ENCODE results near the gene LRRC66. TPM values are rescaled to one million over a fixed set of nuclear protein-coding genes. Genes with fewer than 3 reads are reported as not detected.

Gene LRRC66
- polyA plus RNA-seq, 2 of the 4 experiments (the other 2 are of a cell fraction), result 0.17 to 0.18 TPM

DNA sequence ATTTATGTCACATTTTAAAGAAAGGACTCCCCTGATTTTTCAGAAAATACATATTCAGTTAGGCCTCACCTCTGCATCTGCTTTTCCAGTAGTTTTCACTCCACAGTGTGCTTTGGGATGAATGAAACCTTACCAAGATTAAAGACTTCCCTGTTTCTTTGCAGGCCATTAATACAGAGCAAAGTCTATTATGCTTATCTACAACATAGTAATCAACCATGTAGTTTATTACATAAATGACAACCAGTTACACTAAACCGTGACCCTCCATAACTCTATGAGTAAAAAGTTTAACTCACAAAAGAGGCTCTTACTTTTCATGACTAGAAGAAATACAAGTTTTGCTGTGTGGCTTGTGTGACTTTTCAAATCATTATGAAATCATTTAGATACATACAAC lies 2.3 kb downstream of the LRRC66 start:
- CTCF ChIA-PET, result no interaction called here
- Histone ChIP-seq H3K4me3 (no peak overlapping the region), H3K27ac (no peak overlapping the region), H3K9me3 (no peaks in the 10 kb centered on the region), H3K4me2 (no peak overlapping the region), H3K4me1 (peaks cover 10% of the 10 kb centered on the region; the same call in 1 of the 3 replicates)
- DNase-seq (ENCODE audit: low read depth in 1 of 2, low spot score in 1 of 2) (no peak), ATAC-seq (no peak), FAIRE-seq (no peak)
- WGBS (ENCODE audit: missing lambda C conversion rate), result 96% methylated on average over 1 of the region's 1 CpG
- POLR2A ChIA-PET, result no interaction called here
- TF ChIP-seq EP300 (IDR thresholded peaks at IDR 0.05) (no peak), CHD4 (IDR thresholded peaks at IDR 0.05; ENCODE audit: borderline replicate concordance) (no peak), ZNF302 (CRISPR knock-in tag; IDR thresholded peaks at IDR 0.05) (no peak), KDM5A (IDR thresholded peaks at IDR 0.05) (no peak), ZC3H11A (IDR thresholded peaks at IDR 0.05) (no peak), CBX8 (IDR thresholded peaks at IDR 0.05) (no peak), HEYL (CRISPR knock-in tag; IDR thresholded peaks at IDR 0.05) (no peak), HMGXB4 (CRISPR knock-in tag; IDR thresholded peaks at IDR 0.05; ENCODE audit: borderline replicate concordance) (no peak)
- TF ChIP-seq, protein P1, sequence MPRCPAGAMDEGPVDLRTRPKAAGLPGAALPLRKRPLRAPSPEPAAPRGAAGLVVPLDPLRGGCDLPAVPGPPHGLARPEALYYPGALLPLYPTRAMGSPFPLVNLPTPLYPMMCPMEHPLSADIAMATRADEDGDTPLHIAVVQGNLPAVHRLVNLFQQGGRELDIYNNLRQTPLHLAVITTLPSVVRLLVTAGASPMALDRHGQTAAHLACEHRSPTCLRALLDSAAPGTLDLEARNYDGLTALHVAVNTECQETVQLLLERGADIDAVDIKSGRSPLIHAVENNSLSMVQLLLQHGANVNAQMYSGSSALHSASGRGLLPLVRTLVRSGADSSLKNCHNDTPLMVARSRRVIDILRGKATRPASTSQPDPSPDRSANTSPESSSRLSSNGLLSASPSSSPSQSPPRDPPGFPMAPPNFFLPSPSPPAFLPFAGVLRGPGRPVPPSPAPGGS (IDR thresholded peaks at IDR 0.05), result no peak
- TF ChIP-seq, protein P2, sequence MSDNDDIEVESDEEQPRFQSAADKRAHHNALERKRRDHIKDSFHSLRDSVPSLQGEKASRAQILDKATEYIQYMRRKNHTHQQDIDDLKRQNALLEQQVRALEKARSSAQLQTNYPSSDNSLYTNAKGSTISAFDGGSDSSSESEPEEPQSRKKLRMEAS (IDR thresholded peaks at IDR 0.05), result no peak

DNA sequence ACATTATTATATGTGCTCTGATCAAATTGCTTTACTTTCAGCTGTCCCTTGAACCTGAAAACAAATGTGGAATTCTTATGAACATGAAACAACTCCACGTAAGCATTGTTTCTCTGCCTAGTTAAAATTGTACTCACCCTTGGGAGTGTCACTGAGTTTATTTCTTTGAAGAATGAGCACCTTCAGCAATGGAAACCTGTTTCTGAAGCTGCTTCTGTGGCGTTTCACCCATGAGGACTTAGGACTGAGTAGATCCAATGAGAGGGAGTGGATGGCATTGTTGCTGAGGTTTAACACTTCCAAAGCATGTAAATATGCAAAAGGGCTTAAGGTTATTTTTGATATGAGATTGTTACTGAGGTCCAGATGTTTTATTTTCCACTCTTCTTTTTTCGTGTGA lies 3.2 kb downstream of the LRRC66 start:
- H3K27ac ChIP-seq, result no peak overlapping the region
- TF ChIP-seq HEYL (CRISPR knock-in tag; IDR thresholded peaks at IDR 0.05) (no peak), JUN (IDR thresholded peaks at IDR 0.05) (no peak), PHF8 (IDR thresholded peaks at IDR 0.05; ENCODE audit: borderline replicate concordance, low read depth) (no peak), JUNB (IDR thresholded peaks at IDR 0.05) (no peak), RCOR1 (IDR thresholded peaks at IDR 0.05; ENCODE audit: low read depth, low read length) (no peak), TP53 (CRISPR knock-in tag; IDR thresholded peaks at IDR 0.05) (no peak), HOXA7 (CRISPR knock-in tag; IDR thresholded peaks at IDR 0.05) (no peak), RARB (CRISPR knock-in tag; IDR thresholded peaks at IDR 0.05) (no peak), FOSL2 (IDR thresholded peaks at IDR 0.05) (no peak), FOSL2 (CRISPR knock-in tag; IDR thresholded peaks at IDR 0.05) (no peak), ZFP36 (IDR thresholded peaks at IDR 0.05; ENCODE audit: borderline replicate concordance, partially characterized antibody) (no peak), RFX5 (IDR thresholded peaks at IDR 0.05) (no peak), RAD21 (conservative IDR thresholded peaks at IDR 0.05 in 1 of 2, IDR thresholded peaks at IDR 0.05 in 1 of 2) (no peak), HOXB13 (CRISPR knock-in tag; IDR thresholded peaks at IDR 0.05; ENCODE audit: low read depth) (no peak), FOSB (CRISPR knock-in tag; IDR thresholded peaks at IDR 0.05) (no peak), EP300 (IDR thresholded peaks at IDR 0.05) (no peak), MAFK (IDR thresholded peaks at IDR 0.05; ENCODE audit: partially characterized antibody) (no peak), EHF (CRISPR knock-in tag; IDR thresholded peaks at IDR 0.05) (no peak)
- TF ChIP-seq, protein P3, sequence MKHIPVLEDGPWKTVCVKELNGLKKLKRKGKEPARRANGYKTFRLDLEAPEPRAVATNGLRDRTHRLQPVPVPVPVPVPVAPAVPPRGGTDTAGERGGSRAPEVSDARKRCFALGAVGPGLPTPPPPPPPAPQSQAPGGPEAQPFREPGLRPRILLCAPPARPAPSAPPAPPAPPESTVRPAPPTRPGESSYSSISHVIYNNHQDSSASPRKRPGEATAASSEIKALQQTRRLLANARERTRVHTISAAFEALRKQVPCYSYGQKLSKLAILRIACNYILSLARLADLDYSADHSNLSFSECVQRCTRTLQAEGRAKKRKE (CRISPR knock-in tag; IDR thresholded peaks at IDR 0.05; ENCODE audit: low read depth), result no peak
- TF ChIP-seq, protein P1 (IDR thresholded peaks at IDR 0.05), result no peak
- TF ChIP-seq, protein P2 (IDR thresholded peaks at IDR 0.05), result no peak
- ChIA-PET POLR2A (no interaction called here), CTCF (no interaction called here)
- H3K9me3 ChIP-seq, result no peaks in the 10 kb centered on the region
- H3K4me3 ChIP-seq, result no peak overlapping the region
- no peak for FAIRE-seq
- DNase-seq (ENCODE audit: low read depth in 1 of 2, low spot score in 1 of 2), result no peak
- H3K4me2 ChIP-seq, result no peak overlapping the region
- 77% methylated on average over 3 of the region's 3 CpGs for WGBS (ENCODE audit: missing lambda C conversion rate)
- ATAC-seq, result no peak
- H3K4me1 ChIP-seq, result peaks cover 10% of the 10 kb centered on the region; the same call in 1 of the 3 replicates

Measured in A549 (cell line).